Ovary (tissue), 3 donors: ENCODE measurements around the gene SLC6A12.

Experiments used
- EP300 ChIP-seq: sonication (generic); formaldehyde crosslinking; IDR thresholded peaks from one replicate; pipeline ENCODE4 v1.6.1; 2017; ENCODE audit warnings: antibody characterized with exemption
- TF ChIP-seq, protein P1 (sequence below), 3 donors: fragments of 450-650 bp in 2 of 3; fragments of 200-600 bp in 1 of 3; IDR thresholded peaks; one replicate each; pipeline versions ENCODE4 v1.5.1 to v1.8.0; 2016 to 2022; ENCODE audit warnings: antibody characterized with exemption in 3 of 3, mild to moderate bottlenecking in 1 of 3
- donor health status: DM: no; HTN: no; CAD: no.

- TF ChIP-seq EP300, result no peak
- TF ChIP-seq, protein P1, sequence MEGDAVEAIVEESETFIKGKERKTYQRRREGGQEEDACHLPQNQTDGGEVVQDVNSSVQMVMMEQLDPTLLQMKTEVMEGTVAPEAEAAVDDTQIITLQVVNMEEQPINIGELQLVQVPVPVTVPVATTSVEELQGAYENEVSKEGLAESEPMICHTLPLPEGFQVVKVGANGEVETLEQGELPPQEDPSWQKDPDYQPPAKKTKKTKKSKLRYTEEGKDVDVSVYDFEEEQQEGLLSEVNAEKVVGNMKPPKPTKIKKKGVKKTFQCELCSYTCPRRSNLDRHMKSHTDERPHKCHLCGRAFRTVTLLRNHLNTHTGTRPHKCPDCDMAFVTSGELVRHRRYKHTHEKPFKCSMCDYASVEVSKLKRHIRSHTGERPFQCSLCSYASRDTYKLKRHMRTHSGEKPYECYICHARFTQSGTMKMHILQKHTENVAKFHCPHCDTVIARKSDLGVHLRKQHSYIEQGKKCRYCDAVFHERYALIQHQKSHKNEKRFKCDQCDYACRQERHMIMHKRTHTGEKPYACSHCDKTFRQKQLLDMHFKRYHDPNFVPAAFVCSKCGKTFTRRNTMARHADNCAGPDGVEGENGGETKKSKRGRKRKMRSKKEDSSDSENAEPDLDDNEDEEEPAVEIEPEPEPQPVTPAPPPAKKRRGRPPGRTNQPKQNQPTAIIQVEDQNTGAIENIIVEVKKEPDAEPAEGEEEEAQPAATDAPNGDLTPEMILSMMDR (IDR thresholded peaks at IDR 0.05), result no peak
Observed at GRCh38 chr12:262817-263216, 48.9 kb upstream of the SLC6A12 start, which contains the start of gene SLC6A13.
